Activated CD4-positive, alpha-beta T cell treated with anti-CD3 and anti-CD28 coated beads, Interleukin-2, amount 50 U/mL, for 1 hour (primary cell): Measurements from ENCODE around the gene KRT28.

ENCODE experiments used
- DNase-seq: peaks from one replicate; pipeline ENCODE4 v3.0.0-alpha.2; 2020

The KRT28 gene, protein sequence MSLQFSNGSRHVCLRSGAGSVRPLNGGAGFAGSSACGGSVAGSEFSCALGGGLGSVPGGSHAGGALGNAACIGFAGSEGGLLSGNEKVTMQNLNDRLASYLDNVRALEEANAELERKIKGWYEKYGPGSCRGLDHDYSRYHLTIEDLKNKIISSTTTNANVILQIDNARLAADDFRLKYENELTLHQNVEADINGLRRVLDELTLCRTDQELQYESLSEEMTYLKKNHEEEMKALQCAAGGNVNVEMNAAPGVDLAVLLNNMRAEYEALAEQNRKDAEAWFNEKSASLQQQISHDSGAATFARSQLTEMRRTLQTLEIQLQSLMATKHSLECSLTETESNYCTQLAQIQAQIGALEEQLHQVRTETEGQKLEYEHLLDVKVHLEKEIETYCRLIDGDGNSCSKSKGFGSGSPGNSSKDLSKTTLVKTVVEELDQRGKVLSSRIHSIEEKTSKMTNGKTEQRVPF

DNA sequence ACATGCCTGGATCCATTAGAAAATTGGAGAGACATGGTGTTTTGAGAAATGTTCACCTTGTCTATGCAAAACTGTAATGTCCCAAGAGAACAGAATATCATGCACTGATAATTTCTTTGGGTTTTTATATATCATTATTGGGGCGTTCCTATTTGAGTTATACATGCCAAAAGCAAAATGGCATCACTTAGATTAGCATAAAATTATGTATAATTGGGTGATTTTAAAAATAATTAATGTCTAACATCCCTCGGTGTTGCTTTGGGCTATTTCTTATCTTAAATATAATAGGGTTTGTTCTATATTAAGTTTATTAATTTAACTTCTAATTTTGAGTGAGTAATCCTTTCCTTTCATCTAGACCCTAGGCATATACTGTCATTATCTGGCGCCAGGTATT lies at the start of gene KRT28:
KRT28 (minus strand) TSS at position 101 of the 400 bp plus-strand sequence; CDS start at position 35, 66 bp downstream.
- no peak for DNase-seq

DNA sequence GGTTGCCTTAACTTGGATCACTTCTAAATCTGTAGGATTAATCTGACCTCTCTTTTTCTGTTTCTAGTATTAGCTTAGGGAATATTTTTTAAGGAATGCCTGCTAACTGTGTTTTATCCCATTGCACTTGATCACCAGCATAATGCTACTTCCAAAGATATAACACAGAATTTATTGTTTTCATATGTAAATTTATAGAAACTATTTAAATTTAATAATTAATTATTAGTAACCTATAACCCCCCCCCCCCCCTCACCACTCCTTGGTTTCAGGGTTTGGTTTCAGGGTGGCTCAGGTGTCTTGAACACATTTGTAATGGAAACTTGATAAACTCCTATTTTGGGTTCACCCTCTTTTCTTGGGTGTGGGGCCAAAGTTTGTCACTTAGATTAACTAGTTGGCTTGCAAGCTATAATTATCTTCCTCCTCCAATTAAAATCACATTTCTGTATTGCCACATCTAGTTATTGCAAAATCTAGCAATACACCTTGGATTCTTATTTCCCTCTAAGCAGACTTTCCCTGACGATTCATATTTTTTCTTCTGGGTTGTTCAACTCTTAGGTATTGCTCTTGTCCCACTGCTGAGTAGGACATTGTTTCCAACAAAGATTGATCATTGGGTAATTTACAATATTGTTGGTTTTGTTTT lies 49.0 kb upstream of the KRT28 start:
- no peak for DNase-seq

DNA sequence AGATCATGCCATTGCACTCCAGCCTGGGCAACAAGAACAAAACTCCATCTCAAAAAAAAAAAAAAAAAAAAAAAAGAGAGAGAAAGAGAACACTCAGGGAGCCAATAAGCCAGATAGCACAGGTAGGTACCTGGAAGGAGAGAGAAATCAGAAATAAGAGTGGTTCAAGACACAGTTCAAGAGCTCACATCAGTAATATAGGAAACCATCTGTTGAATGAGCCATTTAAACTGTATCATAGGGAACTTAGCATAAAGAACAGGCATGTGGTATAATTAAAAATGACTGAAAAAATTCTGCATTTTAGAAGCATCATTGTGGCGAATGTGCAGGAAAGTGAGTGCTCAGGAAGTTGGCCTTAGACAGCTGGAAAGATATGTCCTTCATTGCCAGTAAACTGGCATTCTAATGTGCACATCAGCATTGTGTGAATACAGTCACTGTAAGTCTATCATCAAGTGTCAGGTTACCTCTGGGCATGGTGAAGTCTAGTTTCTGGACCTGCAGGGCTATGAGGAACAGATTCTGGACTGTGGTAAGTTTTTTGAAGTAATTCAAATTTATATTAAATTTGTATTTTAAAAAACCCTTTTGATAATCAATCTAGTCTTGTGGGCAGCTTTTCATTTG lies 46.9 kb upstream of the KRT28 start:
- DNase-seq: no peak

DNA sequence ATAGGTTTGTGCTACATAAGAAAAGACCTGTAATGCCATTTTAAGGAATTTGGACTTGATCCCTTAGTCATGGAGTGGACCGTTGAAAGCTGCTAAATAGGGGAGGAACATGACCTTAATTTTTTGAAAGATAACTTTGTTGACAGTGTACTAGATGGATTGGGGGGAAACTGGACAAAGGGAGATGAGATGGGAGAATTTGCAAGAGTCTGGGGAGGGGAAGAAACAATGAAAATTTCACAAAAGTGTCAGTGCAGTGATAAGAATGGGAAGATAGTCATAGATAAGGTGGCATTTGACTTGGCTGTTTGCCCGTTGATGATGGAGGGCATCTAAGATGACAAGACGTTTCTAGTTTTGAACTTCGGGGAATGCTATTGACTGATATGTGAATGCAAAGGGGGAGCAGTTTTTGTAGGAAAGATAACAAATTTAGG lies 44.9 kb upstream of the KRT28 start:
- no peak for DNase-seq

DNA sequence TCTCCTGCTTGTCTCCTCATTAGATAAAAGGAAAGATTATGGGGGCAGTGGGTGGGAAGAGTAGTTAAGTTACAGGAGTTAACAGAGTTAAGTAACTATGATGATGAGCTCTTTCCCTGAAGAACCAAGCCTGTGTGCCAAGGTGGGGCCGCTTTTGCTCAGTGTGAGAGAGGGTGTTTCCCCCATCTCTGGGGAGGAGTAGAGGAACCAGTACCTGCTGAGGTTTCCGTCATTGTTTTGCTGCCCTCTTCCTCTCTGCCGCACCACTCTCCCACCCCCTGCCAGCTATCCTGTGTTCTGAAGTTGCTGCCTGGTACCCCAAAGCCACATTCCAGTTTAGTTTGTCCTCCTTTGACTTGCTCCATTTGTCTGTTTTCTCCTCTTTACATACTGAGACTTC lies 43.5 kb upstream of the KRT28 start:
- no peak for DNase-seq

DNA sequence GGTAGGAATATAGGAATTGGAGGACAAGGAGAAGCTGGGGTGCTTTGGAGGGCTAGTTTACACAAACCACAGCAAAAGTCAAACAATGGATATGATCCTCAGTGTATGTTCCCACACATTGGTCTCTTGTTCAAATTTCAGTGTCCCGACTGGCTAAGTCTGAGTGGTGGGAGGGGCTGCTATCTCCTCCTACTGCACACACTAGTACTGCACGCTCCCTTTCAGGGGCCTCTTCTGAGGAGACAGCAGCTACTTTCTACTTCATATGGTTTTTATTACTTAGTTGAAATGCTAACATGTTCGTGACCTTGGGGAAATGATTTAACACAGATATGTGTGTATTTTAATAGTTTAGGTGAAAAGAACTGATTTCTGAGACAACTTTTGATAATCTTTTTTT lies 41.5 kb upstream of the KRT28 start:
- no peak for DNase-seq

DNA sequence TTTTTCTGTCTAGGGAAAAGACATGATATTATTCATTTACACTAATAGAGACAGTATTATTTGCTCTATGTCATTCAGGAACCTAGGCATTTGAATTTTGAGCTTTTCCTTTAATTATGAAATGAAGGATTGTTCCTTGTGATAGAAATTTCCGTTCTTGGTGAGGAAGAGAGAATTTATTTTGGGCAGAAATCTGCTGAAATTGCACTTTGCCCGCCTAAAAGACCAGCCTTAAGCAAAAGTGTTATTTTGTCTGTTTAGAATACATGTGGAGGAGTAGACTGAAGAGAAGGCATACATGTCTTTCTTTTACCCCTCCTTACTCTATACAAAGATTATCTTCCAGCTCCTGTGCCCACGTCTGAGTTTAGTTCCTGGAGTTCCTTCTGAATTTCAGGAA lies 39.4 kb upstream of the KRT28 start:
- DNase-seq: no peak

DNA sequence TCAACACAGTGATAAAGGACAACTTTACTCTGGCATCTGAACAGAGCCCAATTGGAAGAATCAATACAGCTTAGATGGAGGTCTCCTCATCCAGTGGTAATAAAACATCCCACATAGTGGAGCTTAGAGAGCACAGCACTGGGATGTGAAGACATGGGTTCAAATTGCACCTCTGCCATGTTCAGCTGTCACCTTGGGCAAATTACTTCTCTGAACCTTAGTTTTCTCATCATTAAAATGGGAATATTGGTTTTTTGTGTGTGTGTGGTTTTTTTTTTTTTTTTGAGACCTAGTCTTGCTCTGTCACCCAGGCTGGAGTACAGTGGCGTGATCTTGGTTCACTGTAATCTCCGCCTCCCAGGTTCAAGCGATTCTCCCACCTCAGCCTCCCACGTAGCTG lies 36.3 kb upstream of the KRT28 start:
- DNase-seq: no peak

DNA sequence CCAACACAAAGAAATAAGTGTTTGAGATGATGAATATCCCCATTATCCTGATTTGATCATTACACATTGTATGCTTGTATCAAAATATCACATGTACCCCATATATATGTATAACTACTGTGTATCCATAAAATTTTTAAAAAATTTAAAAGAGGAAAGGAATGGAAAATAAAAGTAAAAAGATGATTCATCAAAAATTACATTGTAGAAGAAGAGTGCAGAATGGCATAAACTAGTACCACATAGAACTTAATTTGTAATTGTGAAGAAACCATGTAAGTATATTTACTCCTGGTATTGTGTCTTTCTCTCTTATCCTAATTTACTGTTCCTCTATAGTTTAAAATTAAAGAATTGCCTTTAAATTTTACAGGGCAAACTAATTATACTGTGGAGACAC lies 34.1 kb upstream of the KRT28 start:
- no peak for DNase-seq

DNA sequence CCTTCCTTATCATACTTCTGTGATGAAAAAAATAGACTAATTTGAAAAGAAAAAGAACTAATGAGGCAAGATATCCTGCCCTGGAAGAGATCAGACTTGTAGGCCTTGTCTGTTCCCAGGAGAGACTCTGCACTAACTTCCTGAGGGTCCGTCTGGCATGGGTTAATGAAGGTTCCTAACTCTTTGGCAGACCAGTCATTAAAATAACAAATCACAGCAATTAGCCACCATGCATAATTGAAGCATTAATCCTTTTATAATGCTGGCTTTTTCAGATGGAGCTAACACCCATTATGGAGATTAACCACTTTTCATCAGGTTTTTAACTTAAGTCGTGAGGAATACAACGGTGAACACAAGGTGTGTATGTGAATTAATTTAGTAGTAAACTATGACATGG lies 33.1 kb upstream of the KRT28 start:
- DNase-seq: no peak

DNA sequence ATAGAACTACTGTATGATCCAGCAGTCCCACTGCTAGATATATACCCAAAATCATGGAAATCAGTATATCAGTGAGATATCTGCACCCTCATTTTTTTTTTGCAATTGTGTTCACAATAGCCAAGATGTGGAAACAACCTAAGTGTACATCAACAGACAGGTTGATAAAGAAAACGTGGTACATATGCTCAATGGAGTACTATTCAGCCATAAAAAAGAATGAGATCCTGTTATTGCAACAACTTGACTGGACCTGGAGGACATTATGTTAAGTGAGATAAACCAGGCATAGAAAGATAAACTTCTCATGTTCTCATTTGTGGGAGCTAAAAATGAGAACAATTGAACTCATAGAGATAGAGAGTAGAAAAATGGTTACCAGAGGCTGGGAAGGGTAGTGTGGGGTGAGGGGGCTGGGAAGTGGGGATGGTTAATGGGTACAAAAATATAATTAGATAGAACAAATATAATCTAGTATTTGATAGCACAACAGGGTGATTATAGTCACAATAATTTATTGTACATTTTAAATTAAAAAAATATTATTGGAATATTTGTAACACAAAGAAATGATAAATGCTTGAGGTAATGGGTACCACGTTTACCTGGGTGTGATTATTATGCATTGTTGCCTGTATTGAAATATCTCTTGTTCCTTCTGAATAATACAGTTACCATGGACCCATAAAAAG lies 30.5 kb upstream of the KRT28 start:
- DNase-seq: no peak

DNA sequence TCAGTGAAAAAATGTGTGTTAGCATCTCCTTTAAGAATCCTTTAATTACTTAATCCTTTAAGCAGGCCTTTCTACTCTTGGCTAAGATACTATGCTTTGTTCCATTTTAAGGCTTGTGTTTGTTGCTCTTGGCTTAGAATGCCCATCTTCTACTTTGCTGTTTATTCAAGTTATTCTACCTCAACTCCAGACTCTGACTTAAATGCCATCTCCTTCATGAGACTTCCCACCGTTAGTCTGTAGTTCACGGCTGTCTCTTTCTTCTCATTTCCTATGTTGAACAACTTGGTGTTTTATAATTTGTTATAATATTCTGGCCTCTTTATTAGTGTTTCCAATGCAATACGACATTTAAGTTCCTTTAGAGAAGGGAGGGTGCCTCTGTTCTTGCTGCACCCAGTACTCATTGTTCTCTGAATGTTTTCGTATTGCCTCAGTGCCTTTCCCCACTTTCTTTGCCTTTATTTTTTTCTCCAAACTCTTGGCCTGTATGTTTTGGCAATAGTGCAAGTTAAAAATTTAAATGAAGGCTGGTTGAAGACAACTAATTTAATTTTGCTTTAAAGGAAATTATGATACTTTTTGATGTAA lies 28.8 kb upstream of the KRT28 start:
- no peak for DNase-seq

DNA sequence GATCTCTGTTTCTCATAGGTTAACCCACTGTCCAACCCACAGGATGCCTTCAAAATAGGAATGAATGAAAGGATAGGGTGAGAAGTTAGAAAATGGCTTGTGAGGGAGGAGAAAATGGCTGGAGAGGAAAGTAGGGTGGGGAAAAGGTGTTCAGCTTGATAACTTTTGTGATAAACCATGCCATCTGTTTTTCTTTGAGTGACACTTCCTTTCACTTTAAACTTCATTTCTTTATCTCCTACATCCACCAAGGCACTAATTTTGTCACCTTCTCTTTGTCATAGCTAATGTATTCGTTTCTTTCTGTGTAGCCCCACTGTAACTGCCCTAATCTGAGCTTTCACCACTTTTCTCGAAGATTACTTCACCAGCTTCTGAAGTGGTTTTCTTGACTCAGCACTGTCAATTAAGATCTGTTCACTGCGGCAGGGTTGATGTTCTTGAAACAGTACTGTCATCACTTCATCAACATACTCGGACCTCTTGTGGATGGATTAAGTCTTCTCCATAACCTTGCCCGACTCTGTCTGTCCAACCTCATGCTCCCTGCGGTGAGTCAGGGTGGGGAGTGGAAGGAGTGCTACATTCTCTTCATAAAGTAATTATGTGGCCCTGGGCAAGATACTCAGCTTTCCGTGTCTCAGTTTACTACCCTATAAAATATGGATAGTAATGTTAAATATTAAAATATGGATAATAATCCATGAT lies 28.1 kb upstream of the KRT28 start:
- no peak for DNase-seq

DNA sequence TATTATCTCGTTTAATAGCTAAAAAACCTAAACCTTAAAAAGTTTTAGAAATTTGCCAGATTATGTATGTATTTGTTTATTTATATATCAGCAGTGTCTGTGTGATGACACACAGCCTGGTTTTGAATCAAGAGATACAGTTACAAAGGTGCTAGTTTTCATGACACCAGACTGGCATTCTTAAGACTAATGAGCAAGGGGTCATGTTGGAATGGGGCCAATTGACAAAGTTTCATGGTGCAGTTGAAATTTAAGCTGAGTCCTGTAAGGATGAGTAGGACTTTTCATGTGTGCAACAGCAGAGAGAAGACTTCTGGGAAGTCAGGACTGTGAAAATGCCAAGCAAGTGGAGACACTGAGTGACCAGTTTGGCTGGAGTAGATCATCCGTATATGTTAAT lies 25.8 kb upstream of the KRT28 start:
- DNase-seq: no peak

DNA sequence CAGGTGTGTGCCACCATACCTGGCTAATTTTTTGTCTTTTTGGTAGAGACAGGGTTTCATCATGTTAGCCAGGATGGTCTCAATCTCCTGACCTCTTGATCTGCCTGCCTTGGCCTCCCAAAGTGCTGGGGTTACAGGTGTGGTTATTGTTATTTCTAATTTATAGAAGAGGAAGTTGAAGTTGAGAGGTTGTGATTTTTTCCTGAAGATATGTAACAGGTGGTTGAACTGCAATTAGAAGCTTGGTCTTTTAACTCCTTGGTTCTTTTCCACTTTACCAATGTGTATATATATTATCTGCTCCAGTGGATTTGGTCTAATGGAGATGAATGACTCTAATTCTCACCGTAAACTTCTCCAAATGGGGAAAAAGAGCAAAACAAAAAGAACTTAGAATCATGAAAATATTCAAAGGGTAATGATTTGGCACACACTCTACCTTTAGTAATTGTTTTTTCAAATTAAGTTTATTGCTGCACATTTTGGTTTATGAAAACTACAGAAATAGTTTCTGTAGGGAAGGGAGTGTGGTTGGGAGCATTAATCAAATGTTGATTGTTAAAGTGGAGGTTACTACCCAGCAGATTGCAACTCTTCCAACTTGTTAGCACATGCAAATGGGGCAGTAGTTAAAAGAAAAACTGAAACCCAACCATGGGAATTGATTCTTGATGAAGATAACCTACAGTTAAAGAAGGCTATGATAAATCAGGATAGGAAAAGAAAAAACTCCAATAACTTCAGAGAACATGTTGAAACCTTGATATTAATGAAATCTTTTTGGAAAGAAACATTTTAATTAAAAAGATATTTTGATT lies 24.5 kb upstream of the KRT28 start:
- DNase-seq: no peak

DNA sequence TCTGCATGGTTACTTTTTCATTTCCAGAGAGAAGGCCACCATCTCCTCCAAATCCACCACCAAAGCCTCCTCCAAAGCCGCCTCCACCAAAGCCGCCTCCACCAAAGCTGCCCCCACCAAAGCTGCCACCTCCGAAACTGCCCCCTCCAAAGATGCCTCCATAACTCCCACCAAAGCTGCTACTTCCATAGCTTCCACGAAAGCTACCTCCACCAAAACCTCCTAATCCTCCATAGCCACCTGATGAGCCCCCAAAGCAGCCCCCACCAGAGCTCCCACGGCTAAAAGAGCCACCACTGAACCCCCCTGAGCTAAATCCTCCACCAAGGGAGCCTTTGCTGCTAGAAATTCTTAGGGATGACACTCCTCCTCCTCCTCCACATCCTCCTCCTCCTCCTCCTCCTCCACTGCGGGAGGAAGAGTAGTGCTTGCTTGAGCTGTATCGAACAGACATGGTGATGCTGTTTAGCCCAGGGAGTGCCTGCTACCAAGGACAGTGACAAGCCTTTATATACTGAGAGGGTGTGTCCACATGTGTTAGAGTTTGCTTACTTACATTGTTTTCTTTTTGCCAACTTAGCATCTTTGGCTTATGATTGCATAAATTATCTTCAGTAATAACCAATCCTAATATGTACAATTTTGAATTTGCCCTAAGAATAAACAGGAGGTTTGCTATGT lies 22.5 kb upstream of the KRT28 start, which contains the start of gene KRT10:
KRT10 (minus strand) TSS at position 483 of the 681 bp plus-strand sequence; CDS start at position 454, 29 bp downstream.
- DNase-seq: no peak

DNA sequence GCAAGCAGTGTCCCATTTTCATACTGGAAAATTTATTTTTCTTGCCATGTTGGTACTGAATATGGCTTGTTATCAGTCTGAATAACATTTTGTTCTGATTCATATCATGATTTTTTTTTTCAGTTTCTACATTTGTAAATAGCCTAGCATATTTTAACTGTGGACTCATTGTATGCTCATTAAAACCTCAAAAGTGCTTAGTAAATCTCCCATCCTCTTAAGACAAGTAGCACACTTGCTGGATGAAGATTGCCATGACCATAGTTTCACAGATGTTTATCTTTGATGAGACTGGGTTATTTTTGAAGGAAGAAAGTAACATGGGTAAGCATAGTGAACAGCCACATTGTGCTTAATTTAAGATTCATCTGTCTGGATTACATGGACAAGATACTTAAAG lies 21.8 kb upstream of the KRT28 start:
- no peak for DNase-seq

DNA sequence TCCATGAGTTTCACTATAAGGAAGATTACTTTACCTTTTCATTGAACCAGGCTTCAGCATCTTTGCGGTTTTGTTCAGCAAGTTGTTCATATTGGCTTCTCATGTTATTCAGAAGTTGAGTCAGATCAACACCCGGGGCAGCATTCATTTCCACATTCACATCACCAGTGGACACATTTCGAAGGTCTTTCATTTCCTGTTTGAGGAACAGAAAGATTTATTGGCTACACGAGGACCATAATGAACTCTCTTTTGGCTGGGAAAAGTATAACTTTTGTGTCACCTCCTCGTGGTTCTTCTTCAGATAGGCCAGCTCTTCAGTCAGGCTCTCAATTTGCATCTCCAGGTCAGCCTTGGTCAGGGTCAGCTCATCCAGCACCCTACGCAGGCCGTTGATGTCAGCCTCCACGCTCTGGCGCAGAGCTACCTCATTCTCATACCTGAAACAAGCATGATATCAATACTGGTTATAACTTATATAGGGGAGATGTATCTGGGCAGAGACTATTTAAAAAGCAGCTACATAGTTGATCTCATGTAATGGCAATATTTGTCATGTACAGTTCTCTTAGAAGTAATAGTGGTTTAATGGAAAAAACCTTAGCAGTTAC lies 20.6 kb upstream of the KRT28 start:
- no peak for DNase-seq

DNA sequence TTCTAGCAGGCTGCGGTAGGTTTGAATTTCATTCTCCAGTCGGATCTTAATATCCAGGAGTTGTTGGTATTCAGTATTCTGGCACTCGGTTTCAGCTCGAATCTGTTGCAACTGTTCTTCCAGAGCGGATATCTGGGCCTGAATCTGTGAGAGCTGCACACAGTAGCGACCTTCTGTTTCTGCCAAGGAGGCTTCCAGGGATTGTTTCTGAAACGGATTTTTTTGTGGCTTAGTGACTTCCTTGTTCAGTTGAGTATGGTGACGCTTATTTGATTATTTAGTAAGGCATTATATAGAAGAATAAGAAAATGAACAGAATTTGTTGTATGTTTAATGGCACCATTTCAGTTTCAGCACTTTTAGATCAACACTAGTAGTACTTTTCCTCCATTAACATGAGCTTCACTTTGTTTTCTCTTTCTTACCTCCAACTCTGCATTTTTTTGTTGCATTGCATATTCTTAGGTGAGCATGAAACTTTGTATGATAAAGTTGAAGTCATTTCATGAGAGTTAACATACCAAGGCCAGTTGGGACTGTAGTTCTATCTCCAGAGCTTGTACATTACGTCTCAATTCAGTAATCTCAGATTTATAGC lies 19.9 kb upstream of the KRT28 start:
- DNase-seq: no peak
